MM.1S (cell line): ENCODE data around the gene RBM8A.

Experiments
- EZH2 ChIP-seq: fragments of 300-600 bp; sonication (generic); optimal IDR thresholded peaks from 2 replicates; pipeline ENCODE3; 2017; ENCODE audit warnings: low read depth, mild to moderate bottlenecking, antibody characterized with exemption, low read length, mixed read lengths
- TF ChIP-seq, protein P1 (sequence below): fragments of 300-600 bp; sonication (generic); IDR thresholded peaks from 2 replicates; pipeline ENCODE4 v1.5.1; 2016; ENCODE audit warnings: antibody characterized with exemption, low read length, mixed read lengths

DNA sequence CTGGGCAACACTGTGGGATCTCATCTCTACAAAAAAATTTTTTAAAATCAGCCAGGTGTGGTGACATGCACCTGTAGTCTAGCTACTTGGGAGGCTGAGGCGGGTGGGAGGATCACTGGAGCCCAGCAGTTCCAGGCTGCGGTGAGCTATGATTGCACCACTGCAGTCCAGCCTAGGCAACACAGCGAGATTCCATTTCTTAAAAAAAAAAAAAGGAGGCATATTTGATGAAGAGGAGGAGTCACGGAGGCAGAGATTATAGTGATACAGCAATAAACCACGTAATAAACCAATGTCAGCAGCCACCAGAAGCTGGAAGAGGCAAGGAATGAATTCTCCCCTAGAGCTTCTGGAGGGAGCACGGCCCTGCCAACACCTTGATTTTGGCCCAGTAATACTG lies 26.6 kb upstream of the RBM8A start:
- no peak for TF ChIP-seq EZH2
- TF ChIP-seq, protein P1, sequence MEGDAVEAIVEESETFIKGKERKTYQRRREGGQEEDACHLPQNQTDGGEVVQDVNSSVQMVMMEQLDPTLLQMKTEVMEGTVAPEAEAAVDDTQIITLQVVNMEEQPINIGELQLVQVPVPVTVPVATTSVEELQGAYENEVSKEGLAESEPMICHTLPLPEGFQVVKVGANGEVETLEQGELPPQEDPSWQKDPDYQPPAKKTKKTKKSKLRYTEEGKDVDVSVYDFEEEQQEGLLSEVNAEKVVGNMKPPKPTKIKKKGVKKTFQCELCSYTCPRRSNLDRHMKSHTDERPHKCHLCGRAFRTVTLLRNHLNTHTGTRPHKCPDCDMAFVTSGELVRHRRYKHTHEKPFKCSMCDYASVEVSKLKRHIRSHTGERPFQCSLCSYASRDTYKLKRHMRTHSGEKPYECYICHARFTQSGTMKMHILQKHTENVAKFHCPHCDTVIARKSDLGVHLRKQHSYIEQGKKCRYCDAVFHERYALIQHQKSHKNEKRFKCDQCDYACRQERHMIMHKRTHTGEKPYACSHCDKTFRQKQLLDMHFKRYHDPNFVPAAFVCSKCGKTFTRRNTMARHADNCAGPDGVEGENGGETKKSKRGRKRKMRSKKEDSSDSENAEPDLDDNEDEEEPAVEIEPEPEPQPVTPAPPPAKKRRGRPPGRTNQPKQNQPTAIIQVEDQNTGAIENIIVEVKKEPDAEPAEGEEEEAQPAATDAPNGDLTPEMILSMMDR, result no peak
